Smooth muscle cell (in vitro differentiated cells): ENCODE data around the gene CCDC12. TPM values are rescaled to one million over a fixed set of nuclear protein-coding genes. Genes with fewer than 3 reads are reported as not detected.

Experiments
- DNase-seq: peaks from one replicate; lab custom pipeline; 2025; ENCODE audit not compliant: unreplicated experiment; lab: John Stamatoyannopoulos, UW
- H2AFZ ChIP-seq: fragments of 200-600 bp; sonication (generic); 2 replicates; pipeline ENCODE4 v1.6.0; 2016; ENCODE audit warnings: antibody characterized with exemption, low read depth, mild to moderate bottlenecking
- H3F3A ChIP-seq: fragments of 200-600 bp; sonication (generic); 2 replicates; pipeline ENCODE4 v1.6.0; 2017; ENCODE audit warnings: antibody characterized with exemption, low read depth
- H3K27ac ChIP-seq: fragments of 200-600 bp; sonication (generic); 2 replicates; pipeline ENCODE4 v1.5.1; 2016; ENCODE audit warnings: low read depth, mild to moderate bottlenecking
- H3K27me3 ChIP-seq: fragments of 200-600 bp; sonication (generic); 2 replicates; pipeline ENCODE4 v1.6.1; 2016; ENCODE audit warnings: low read depth, mild to moderate bottlenecking
- H3K36me3 ChIP-seq: fragments of 200-600 bp; sonication (generic); 2 replicates; pipeline ENCODE4 v1.5.1; 2016; ENCODE audit warnings: low read depth
- H3K4me1 ChIP-seq: fragments of 200-600 bp; sonication (generic); 2 replicates; pipeline ENCODE4 v1.5.1; 2016; ENCODE audit warnings: low read depth
- H3K4me2 ChIP-seq: fragments of 200-600 bp; sonication (generic); 2 replicates; pipeline ENCODE4 v1.6.0; 2016; ENCODE audit warnings: mild to moderate bottlenecking
- H3K4me3 ChIP-seq: fragments of 200-600 bp; sonication (generic); 2 replicates; pipeline ENCODE4 v1.5.1; 2016; ENCODE audit warnings: mild to moderate bottlenecking
- H3K79me2 ChIP-seq: fragments of 200-600 bp; sonication (generic); 2 replicates; pipeline ENCODE4 v1.6.0; 2016; ENCODE audit warnings: low read depth, mild to moderate bottlenecking
- H3K9ac ChIP-seq: fragments of 200-600 bp; sonication (generic); 2 replicates; pipeline ENCODE4 v1.6.0; 2016; ENCODE audit warnings: low read depth
- H3K9me3 ChIP-seq: fragments of 200-600 bp; sonication (generic); replicated peaks from 2 replicates; pipeline ENCODE4 v1.5.1; 2016; ENCODE audit warnings: low read depth
- H4K20me1 ChIP-seq: fragments of 200-600 bp; sonication (generic); 2 replicates; pipeline ENCODE4 v1.6.0; 2016; ENCODE audit warnings: low read depth
- WGBS: methylation state at CpG from one replicate; pipeline ENCODE4 v1.1.7; 2016; ENCODE audit warnings: low lambda C conversion rate; 5-methylcytosine and 5-hydroxymethylcytosine counted together
- polyA plus RNA-seq: library from polyadenylated mRNA; unstranded; fragments of >200 nt; fragmentation: Nextera tagmentation; extraction: Ambion mirVana; gene quantifications from 2 replicates; pipeline ENCODE4 v1.2.1, GENCODE V29; 2016
- total RNA-seq: library from RNA; depleted of rRNA; stranded (reverse); fragments of >200 nt; gene quantifications from 2 replicates; pipeline ENCODE4 v1.2.3, GENCODE V29; 2014
- TF ChIP-seq, protein P1 (sequence below): fragments of 200-600 bp; sonication (generic); IDR thresholded peaks from 2 replicates; pipeline ENCODE4 v1.5.1; 2017; ENCODE audit warnings: borderline replicate concordance, mild to moderate bottlenecking, antibody characterized with exemption; ENCODE audit not compliant: insufficient read depth, poor library complexity, severe bottlenecking

CCDC12 gene
- total and polyA plus RNA-seq, 2 experiments from 2014 or later, result 23.9 to 52.4 TPM

DNA sequence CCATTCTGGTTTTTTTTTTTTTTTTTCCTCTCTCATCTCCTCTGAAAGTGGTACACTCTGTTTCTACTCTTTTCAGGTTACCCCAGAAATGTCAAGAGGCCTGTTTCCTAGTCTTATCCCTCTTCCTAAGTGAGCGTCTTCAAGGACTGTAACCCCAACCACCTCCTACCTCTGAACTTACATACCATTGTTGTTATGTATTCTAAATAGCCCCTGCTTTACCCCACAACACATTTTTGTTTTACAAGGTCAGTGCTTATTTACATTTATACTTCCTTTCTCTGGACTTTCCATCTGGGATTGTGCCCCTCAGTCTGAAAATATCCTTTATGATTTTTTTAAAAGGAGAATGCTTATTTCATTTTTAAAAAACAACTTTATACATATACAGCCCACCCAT is 60.3 kb downstream of the CCDC12 start:
- Histone ChIP-seq H3K4me2 (no peak overlapping the region), H3K9ac (no peak overlapping the region), H3K9me3 (peaks cover 6% of the 10 kb centered on the region), H2AFZ (no peak overlapping the region), H3K4me1 (no peaks in the 10 kb centered on the region), H3K4me3 (no peak overlapping the region), H3F3A (no peaks in the 10 kb centered on the region), H4K20me1 (no peaks in the 10 kb centered on the region), H3K79me2 (no peaks in the 10 kb centered on the region), H3K36me3 (peaks cover 10% of the 10 kb centered on the region), H3K27ac (no peak overlapping the region), H3K27me3 (no peaks in the 10 kb centered on the region)
- WGBS, result 83% methylated on average over 1 of the region's 1 CpG
- DNase-seq, result no peak
- TF ChIP-seq, protein P1, sequence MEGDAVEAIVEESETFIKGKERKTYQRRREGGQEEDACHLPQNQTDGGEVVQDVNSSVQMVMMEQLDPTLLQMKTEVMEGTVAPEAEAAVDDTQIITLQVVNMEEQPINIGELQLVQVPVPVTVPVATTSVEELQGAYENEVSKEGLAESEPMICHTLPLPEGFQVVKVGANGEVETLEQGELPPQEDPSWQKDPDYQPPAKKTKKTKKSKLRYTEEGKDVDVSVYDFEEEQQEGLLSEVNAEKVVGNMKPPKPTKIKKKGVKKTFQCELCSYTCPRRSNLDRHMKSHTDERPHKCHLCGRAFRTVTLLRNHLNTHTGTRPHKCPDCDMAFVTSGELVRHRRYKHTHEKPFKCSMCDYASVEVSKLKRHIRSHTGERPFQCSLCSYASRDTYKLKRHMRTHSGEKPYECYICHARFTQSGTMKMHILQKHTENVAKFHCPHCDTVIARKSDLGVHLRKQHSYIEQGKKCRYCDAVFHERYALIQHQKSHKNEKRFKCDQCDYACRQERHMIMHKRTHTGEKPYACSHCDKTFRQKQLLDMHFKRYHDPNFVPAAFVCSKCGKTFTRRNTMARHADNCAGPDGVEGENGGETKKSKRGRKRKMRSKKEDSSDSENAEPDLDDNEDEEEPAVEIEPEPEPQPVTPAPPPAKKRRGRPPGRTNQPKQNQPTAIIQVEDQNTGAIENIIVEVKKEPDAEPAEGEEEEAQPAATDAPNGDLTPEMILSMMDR, result no peak

DNA sequence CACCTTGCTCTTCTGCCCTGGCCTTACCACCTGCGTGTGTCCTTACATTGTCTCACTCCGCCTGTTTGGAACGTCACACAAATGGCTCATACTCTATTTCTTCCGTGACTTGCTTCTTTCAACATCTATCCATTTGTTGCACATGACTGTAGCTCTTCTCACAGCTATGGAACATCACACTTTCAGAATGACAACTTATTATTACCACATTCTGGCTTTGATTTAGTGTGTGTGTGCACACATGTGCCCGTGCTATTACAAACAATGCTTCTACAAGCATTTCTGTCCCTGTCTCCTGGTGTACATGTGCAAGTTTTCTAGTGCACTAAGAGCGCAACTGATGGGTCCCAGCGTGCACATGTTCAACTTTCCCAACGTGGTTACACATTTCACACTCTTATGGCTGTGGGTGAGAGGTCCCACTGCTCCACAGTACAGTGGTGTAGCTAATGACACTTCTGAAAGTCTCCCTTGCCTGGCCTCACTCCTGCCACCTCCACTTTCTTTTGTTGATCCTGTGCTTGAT is 61.2 kb downstream of the CCDC12 start:
- no peaks in the 10 kb centered on the region for H4K20me1 ChIP-seq
- H3K27me3 ChIP-seq, result no peaks in the 10 kb centered on the region
- 97% methylated on average over 8 of the region's 8 CpGs for WGBS
- DNase-seq, result no peak
- no peaks in the 10 kb centered on the region for H3K4me1 ChIP-seq
- H3K9ac ChIP-seq, result no peak overlapping the region
- H3K27ac ChIP-seq, result no peak overlapping the region
- peaks cover 10% of the 10 kb centered on the region for H3K36me3 ChIP-seq
- H3K9me3 ChIP-seq, result peaks cover 6% of the 10 kb centered on the region
- no peak overlapping the region for H2AFZ ChIP-seq
- TF ChIP-seq, protein P1, result no peak
- no peak overlapping the region for H3K4me2 ChIP-seq
- H3F3A ChIP-seq, result no peaks in the 10 kb centered on the region
- H3K4me3 ChIP-seq, result no peak overlapping the region
- no peaks in the 10 kb centered on the region for H3K79me2 ChIP-seq

DNA sequence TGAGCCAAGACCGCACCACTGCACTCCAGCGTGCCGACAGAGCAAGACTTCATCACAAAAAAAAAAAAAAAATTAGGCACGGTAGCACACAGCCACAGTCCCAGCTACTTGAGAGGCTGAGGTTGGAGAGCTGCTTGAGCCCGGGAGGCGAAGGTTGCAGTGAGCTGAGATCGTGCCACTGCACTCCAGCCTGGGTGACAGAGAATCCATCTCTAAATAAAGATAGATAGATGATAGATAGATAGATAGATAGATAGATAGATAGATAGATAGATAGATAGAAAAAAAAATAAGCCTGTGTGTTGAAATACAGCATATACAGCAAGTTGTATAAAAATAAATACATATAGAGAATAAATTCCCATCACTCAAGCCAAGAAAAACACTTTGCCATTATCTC is 61.7 kb downstream of the CCDC12 start:
- no peak overlapping the region for H3K4me3 ChIP-seq
- no peaks in the 10 kb centered on the region for H4K20me1 ChIP-seq
- H3K79me2 ChIP-seq, result no peaks in the 10 kb centered on the region
- TF ChIP-seq, protein P1, result no peak
- H3K27me3 ChIP-seq, result no peaks in the 10 kb centered on the region
- H3K9ac ChIP-seq, result no peak overlapping the region
- H3K9me3 ChIP-seq, result peaks cover 6% of the 10 kb centered on the region
- no peak overlapping the region for H3K4me2 ChIP-seq
- H3K27ac ChIP-seq, result no peak overlapping the region
- DNase-seq, result no peak
- H3K36me3 ChIP-seq, result peaks cover 10% of the 10 kb centered on the region
- no peaks in the 10 kb centered on the region for H3F3A ChIP-seq
- 93% methylated on average over 7 of the region's 7 CpGs for WGBS
- H2AFZ ChIP-seq, result no peak overlapping the region
- H3K4me1 ChIP-seq, result no peaks in the 10 kb centered on the region

DNA sequence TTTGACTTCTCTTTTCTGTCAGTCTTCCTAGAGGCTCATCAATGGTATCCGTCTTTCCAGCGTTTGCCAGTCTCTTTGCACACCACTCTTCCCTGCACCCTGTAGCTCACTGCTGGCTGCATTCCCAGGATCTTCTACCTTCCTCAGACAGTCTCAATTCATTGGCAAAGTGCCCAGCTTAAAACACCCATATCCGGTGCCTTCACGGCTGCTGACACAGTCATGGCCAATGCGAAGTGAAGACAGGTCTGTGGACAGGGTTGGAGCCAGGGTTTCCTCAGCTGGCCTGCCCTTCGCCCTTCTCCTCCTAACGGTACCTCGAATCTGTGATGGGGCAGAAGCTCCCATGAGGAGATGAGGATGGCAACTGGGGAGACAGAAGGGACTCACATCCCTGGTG is 62.9 kb downstream of the CCDC12 start:
- Histone ChIP-seq H3K79me2 (no peaks in the 10 kb centered on the region), H3K9ac (no peak overlapping the region), H3K27ac (no peak overlapping the region), H3K4me3 (no peak overlapping the region), H3K27me3 (no peaks in the 10 kb centered on the region), H3F3A (no peaks in the 10 kb centered on the region), H3K9me3 (peaks cover 6% of the 10 kb centered on the region), H3K4me2 (no peak overlapping the region), H2AFZ (no peak overlapping the region), H3K36me3 (peaks cover 10% of the 10 kb centered on the region), H4K20me1 (no peaks in the 10 kb centered on the region), H3K4me1 (no peaks in the 10 kb centered on the region)
- WGBS, result 95% methylated on average over 8 of the region's 8 CpGs
- TF ChIP-seq, protein P1, result no peak
- no peak for DNase-seq
